ENCODE results near the gene UMAD1. TPM values are rescaled to one million over a fixed set of nuclear protein-coding genes. Genes with fewer than 3 reads are reported as not detected.
A peak's percentile ranks its signal among the peaks of the same experiment; 100 is the strongest.

Gene UMAD1
- total RNA-seq, result 10 to 100 TPM in 1 of 2 donors, 1 to 10 TPM in 1; 9.3 to 11.4 TPM

- no peaks in the 10 kb centered on the region for H3K27me3 Mint-ChIP-seq
- peak; percentile 99 to 100 for ATAC-seq
- peaks cover 25 to 29% of the 10 kb centered on the region in 2 donors for H3K4me1 Mint-ChIP-seq (ENCODE audit: low read depth in 2 of 2)
- peaks cover 5% of the 10 kb centered on the region for H3K36me3 Mint-ChIP-seq
- DNase-seq (ENCODE audit: low spot score), result peak; percentile 98
- H3K4me3 Mint-ChIP-seq, result peak within 1 kb of the TSS; percentile 96
- peak within 1 kb of the TSS; percentile 93 to 98 for H3K27ac Mint-ChIP-seq
- no peaks in the 10 kb centered on the region for H3K9me3 Mint-ChIP-seq
These were observed at the start of gene UMAD1 for GRCh38 chr7:7640221-7641128. UMAD1 (plus strand) TSS chr7:7640752; CDS start chr7:7673372, 32,620 bp downstream.

GRCh38 chr7:7595451-7595850, 45.1 kb upstream of the UMAD1 start:
- no peak overlapping the region for H3K27ac Mint-ChIP-seq
- no peaks in the 10 kb centered on the region for H3K27me3 Mint-ChIP-seq
- peaks cover 17% of the 10 kb centered on the region for H3K36me3 Mint-ChIP-seq
- no peak for DNase-seq (ENCODE audit: low spot score)
- H3K4me1 Mint-ChIP-seq (ENCODE audit: low read depth in 2 of 2), result peaks cover 9 to 16% of the 10 kb centered on the region in 2 donors
- H3K4me3 Mint-ChIP-seq, result peak overlapping the region; percentile 49
- no peak for ATAC-seq
- no peaks in the 10 kb centered on the region for H3K9me3 Mint-ChIP-seq

GRCh38 chr7:7596176-7596575, 44.4 kb upstream of the UMAD1 start:
- DNase-seq (ENCODE audit: low spot score) (peak; percentile 71), ATAC-seq (peak; percentile 80 to 93)
- Mint-ChIP-seq H3K27me3 (no peaks in the 10 kb centered on the region), H3K4me1 (ENCODE audit: low read depth in 2 of 2) (peaks cover 5 to 12% of the 10 kb centered on the region in 2 donors), H3K9me3 (peaks cover 3% of the 10 kb centered on the region), H3K36me3 (peaks cover 21% of the 10 kb centered on the region), H3K4me3 (peak overlapping the region; percentile 49), H3K27ac (peak overlapping the region in 1 of 2 donors; percentile 37)

- no peak overlapping the region for H3K4me3 Mint-ChIP-seq
- H3K9me3 Mint-ChIP-seq, result no peaks in the 10 kb centered on the region
- no peak for ATAC-seq
- no peaks in the 10 kb centered on the region for H3K4me1 Mint-ChIP-seq (ENCODE audit: low read depth in 2 of 2)
- no peak overlapping the region for H3K27ac Mint-ChIP-seq
- no peaks in the 10 kb centered on the region for H3K27me3 Mint-ChIP-seq
- no peak for DNase-seq (ENCODE audit: low spot score)
- no peaks in the 10 kb centered on the region for H3K36me3 Mint-ChIP-seq
These were observed 33.5 kb upstream of the UMAD1 start for GRCh38 chr7:7607010-7607409.

- H3K9me3 Mint-ChIP-seq, result no peaks in the 10 kb centered on the region
- H3K4me1 Mint-ChIP-seq (ENCODE audit: low read depth in 2 of 2), result no peaks in the 10 kb centered on the region
- no peaks in the 10 kb centered on the region for H3K27me3 Mint-ChIP-seq
- no peak overlapping the region for H3K4me3 Mint-ChIP-seq
- H3K27ac Mint-ChIP-seq, result no peak overlapping the region
- DNase-seq (ENCODE audit: low spot score) (no peak), ATAC-seq (no peak)
- H3K36me3 Mint-ChIP-seq, result no peaks in the 10 kb centered on the region
These were observed 31.2 kb upstream of the UMAD1 start for GRCh38 chr7:7609330-7609729.

- no peaks in the 10 kb centered on the region for H3K36me3 Mint-ChIP-seq
- H3K4me3 Mint-ChIP-seq, result no peak overlapping the region
- no peak for ATAC-seq
- H3K27me3 Mint-ChIP-seq, result no peaks in the 10 kb centered on the region
- H3K4me1 Mint-ChIP-seq (ENCODE audit: low read depth in 2 of 2), result no peaks in the 10 kb centered on the region
- no peak for DNase-seq (ENCODE audit: low spot score)
- H3K27ac Mint-ChIP-seq, result no peak overlapping the region
- H3K9me3 Mint-ChIP-seq, result no peaks in the 10 kb centered on the region
These were observed 28.0 kb upstream of the UMAD1 start for GRCh38 chr7:7612519-7612918.

- no peak for ATAC-seq
- no peaks in the 10 kb centered on the region for H3K36me3 Mint-ChIP-seq
- H3K4me1 Mint-ChIP-seq (ENCODE audit: low read depth in 2 of 2), result no peaks in the 10 kb centered on the region
- no peak overlapping the region for H3K4me3 Mint-ChIP-seq
- no peak overlapping the region for H3K27ac Mint-ChIP-seq
- no peaks in the 10 kb centered on the region for H3K9me3 Mint-ChIP-seq
- H3K27me3 Mint-ChIP-seq, result no peaks in the 10 kb centered on the region
- DNase-seq (ENCODE audit: low spot score), result no peak
These were observed 27.3 kb upstream of the UMAD1 start for GRCh38 chr7:7613210-7613609.

GRCh38 chr7:7614018-7614741, 26.4 kb upstream of the UMAD1 start:
- no peak overlapping the region for H3K27ac Mint-ChIP-seq
- H3K27me3 Mint-ChIP-seq, result peaks cover 4 to 6% of the 10 kb centered on the region in 2 donors
- H3K4me3 Mint-ChIP-seq, result no peak overlapping the region
- DNase-seq (ENCODE audit: low spot score), result no peak
- no peaks in the 10 kb centered on the region for H3K36me3 Mint-ChIP-seq
- no peaks in the 10 kb centered on the region for H3K4me1 Mint-ChIP-seq (ENCODE audit: low read depth in 2 of 2)
- H3K9me3 Mint-ChIP-seq, result no peaks in the 10 kb centered on the region
- ATAC-seq, result no peak

GRCh38 chr7:7617550-7617949, 23.0 kb upstream of the UMAD1 start:
- no peak for DNase-seq (ENCODE audit: low spot score)
- no peak for ATAC-seq
- H3K36me3 Mint-ChIP-seq, result no peaks in the 10 kb centered on the region
- H3K4me3 Mint-ChIP-seq, result no peak overlapping the region
- H3K27ac Mint-ChIP-seq, result no peak overlapping the region
- H3K4me1 Mint-ChIP-seq (ENCODE audit: low read depth in 2 of 2), result no peaks in the 10 kb centered on the region
- peaks cover 4 to 6% of the 10 kb centered on the region in 2 donors for H3K27me3 Mint-ChIP-seq
- H3K9me3 Mint-ChIP-seq, result no peaks in the 10 kb centered on the region

GRCh38 chr7:7618410-7618809, 22.1 kb upstream of the UMAD1 start:
- H3K4me1 Mint-ChIP-seq (ENCODE audit: low read depth in 2 of 2), result no peaks in the 10 kb centered on the region
- H3K9me3 Mint-ChIP-seq, result no peaks in the 10 kb centered on the region
- H3K27ac Mint-ChIP-seq, result no peak overlapping the region
- no peak for ATAC-seq
- no peaks in the 10 kb centered on the region for H3K36me3 Mint-ChIP-seq
- DNase-seq (ENCODE audit: low spot score), result no peak
- no peak overlapping the region for H3K4me3 Mint-ChIP-seq
- peaks cover 4 to 6% of the 10 kb centered on the region in 2 donors for H3K27me3 Mint-ChIP-seq

- no peak overlapping the region for H3K27ac Mint-ChIP-seq
- ATAC-seq (no peak), DNase-seq (ENCODE audit: low spot score) (no peak)
- H3K4me1 Mint-ChIP-seq (ENCODE audit: low read depth in 2 of 2), result no peaks in the 10 kb centered on the region
- H3K27me3 Mint-ChIP-seq, result peaks cover 6% of the 10 kb centered on the region in 2 donors
- no peaks in the 10 kb centered on the region for H3K9me3 Mint-ChIP-seq
- no peak overlapping the region for H3K4me3 Mint-ChIP-seq
- H3K36me3 Mint-ChIP-seq, result no peaks in the 10 kb centered on the region
These were observed 20.3 kb upstream of the UMAD1 start for GRCh38 chr7:7620236-7620635.

- H3K27ac Mint-ChIP-seq, result no peak overlapping the region
These were observed 19.8 kb upstream of the UMAD1 start for GRCh38 chr7:7620644-7621210.

GRCh38 chr7:7628476-7628875, 12.1 kb upstream of the UMAD1 start:
- no peak for DNase-seq (ENCODE audit: low spot score)
- Mint-ChIP-seq H3K9me3 (no peaks in the 10 kb centered on the region), H3K4me1 (ENCODE audit: low read depth in 2 of 2) (no peaks in the 10 kb centered on the region), H3K4me3 (no peak overlapping the region), H3K27me3 (peaks cover 0 to 16% of the 10 kb centered on the region in 2 donors), H3K27ac (no peak overlapping the region), H3K36me3 (peaks cover 7% of the 10 kb centered on the region)
- ATAC-seq, result no peak

More at GRCh38 chr7:7620644-7621210, 19.8 kb upstream of the UMAD1 start:
- Mint-ChIP-seq H3K4me1 (ENCODE audit: low read depth in 2 of 2) (no peaks in the 10 kb centered on the region), H3K9me3 (no peaks in the 10 kb centered on the region), H3K4me3 (no peak overlapping the region), H3K36me3 (no peaks in the 10 kb centered on the region), H3K27me3 (peaks cover 6% of the 10 kb centered on the region in 2 donors)
- DNase-seq (ENCODE audit: low spot score), result no peak
- no peak for ATAC-seq

All from natural killer cell treated with Interleukin-12 subunit alpha and Interleukin-12 subunit beta and Interleukin-15 and Interleukin-18, amount 100 ng/mL, for 72 hours (primary cell).